A549 treated with CpdA at 1 μM for 4 hours (cell line): ENCODE data around the gene KLF8. TPM values are rescaled to one million over a fixed set of nuclear protein-coding genes. Genes with fewer than 3 reads are reported as not detected.

Source experiments
- total RNA-seq: library from RNA; stranded (reverse); fragments of 200-300 nt; extraction: Qiagen RNA extraction; gene quantifications from 5 replicates; pipeline ENCODE4 v1.2.3, GENCODE V29; 2022; ENCODE audit warnings: low read depth

The KLF8 gene
- 0.05 TPM in 1 of 5 replicates, not detected in the others for total RNA-seq

GRCh38 chrX:56232221-56233082 is at the start of gene KLF8:
Gene KLF8 (plus strand): TSS chrX:56232356. CDS start chrX:56233335, 979 bp downstream.

